Right lobe of liver (tissue), 6 donors: ENCODE results near the gene JCAD. TPM values are rescaled to one million over a fixed set of nuclear protein-coding genes. Genes with fewer than 3 reads are reported as not detected.
A peak's percentile ranks its signal among the peaks of the same experiment; 100 is the strongest.
"Not testable (repeated sequence)": the region's sequence is repeated elsewhere in the genome, so short reads cannot be mapped to it uniquely, and the experiment has no call there.

Experiments
- ATAC-seq, 4 donors: fragments of 200-7000 bp; cut with Tn5 transposase; one replicate each; pipeline ENCODE4 v1.9.1; 2020; ENCODE audit warnings: mild to moderate bottlenecking in 4 of 4, moderate library complexity in 4 of 4
- DNase-seq, 3 donors: peaks; one replicate each; pipeline ENCODE4 v3.0.0-alpha.2; 2020
- H3K27ac ChIP-seq, 3 donors: fragments of 200-600 bp; one replicate each; pipeline ENCODE4 v1.8.0; 2022
- H3K27me3 ChIP-seq, 2 donors: fragments of 200-600 bp; one replicate each; pipeline ENCODE4 v1.8.0; 2022
- H3K36me3 ChIP-seq, 4 donors: fragments of 200-600 bp; sonication (generic) in 1 of 4; one replicate each; pipeline versions ENCODE4 v1.5.1 to v1.8.0; 2017 to 2022; ENCODE audit warnings: control low read depth in 1 of 4
- H3K4me1 ChIP-seq, 4 donors: fragments of 200-600 bp; sonication (generic) in 1 of 4; one replicate each; pipeline versions ENCODE4 v1.5.1 to v1.8.0; 2017 to 2022; ENCODE audit warnings: control low read depth in 1 of 4
- H3K4me3 ChIP-seq, 3 donors: fragments of 200-600 bp; one replicate each; pipeline ENCODE4 v1.8.0; 2022
- H3K9me3 ChIP-seq, 4 donors: fragments of 200-600 bp; sonication (generic) in 1 of 4; one replicate each; pipeline versions ENCODE4 v1.5.1 to v1.8.0; 2017 to 2022; ENCODE audit warnings: control low read depth in 1 of 4
- CTCF ChIP-seq, 4 donors: fragments of 200-600 bp in 3 of 4; fragments of 450-650 bp in 1 of 4; IDR thresholded peaks; one replicate each; pipeline versions ENCODE4 v1.5.1 to v1.8.0; 2016 to 2022; ENCODE audit warnings: antibody characterized with exemption in 4 of 4, mild to moderate bottlenecking in 2 of 4
- POLR2A ChIP-seq: fragments of 450-650 bp; IDR thresholded peaks from one replicate; pipeline ENCODE4 v1.6.1; 2017; ENCODE audit warnings: antibody characterized with exemption, mild to moderate bottlenecking
- WGBS: methylation state at CpG from one replicate; pipeline ENCODE4 v1.1.6; 2018; ENCODE audit warnings: low coverage, low lambda C conversion rate; ENCODE audit not compliant: insufficient coverage; ENCODE audit errors: missing lambda C conversion rate; 5-methylcytosine and 5-hydroxymethylcytosine counted together
- intact Hi-C, 2 donors: fragments of 100-400 bp; cut with DNase I; formaldehyde crosslinking; loops; one replicate each; pipeline versions ENCODE4 v1.11.2 to v1.14.1; 2022
- long read RNA-seq: library from polyadenylated mRNA; unstranded; transcript quantifications from one replicate; pipeline ENCODE4 v2.0.0, GENCODE V29; 2019
- total RNA-seq, 6 experiments: library from RNA; depleted of rRNA in 2 of 6; stranded (reverse); fragments of >200 nt in 2 of 6; fragmentation: NEBNext Ultra II Directional in 3 of 6; extraction: Animal tissue kit (Norgen Biotek cat#: 25700) in 3 of 6; gene quantifications; one replicate each; pipeline versions ENCODE4 v1.1.0 to v1.2.4, GENCODE V29; 2016 to 2023
- donor health status: DM: no; HTN: yes; CAD: no.
- donor health status: DM: no; HTN: no; CAD: no.
- donor health status: DM: no; HTN: no; CAD: no.
- donor health status: DM: no; HTN: yes; CAD: no.
- donor health status: DM: no; HTN: yes; CAD: no.

The JCAD gene, protein sequence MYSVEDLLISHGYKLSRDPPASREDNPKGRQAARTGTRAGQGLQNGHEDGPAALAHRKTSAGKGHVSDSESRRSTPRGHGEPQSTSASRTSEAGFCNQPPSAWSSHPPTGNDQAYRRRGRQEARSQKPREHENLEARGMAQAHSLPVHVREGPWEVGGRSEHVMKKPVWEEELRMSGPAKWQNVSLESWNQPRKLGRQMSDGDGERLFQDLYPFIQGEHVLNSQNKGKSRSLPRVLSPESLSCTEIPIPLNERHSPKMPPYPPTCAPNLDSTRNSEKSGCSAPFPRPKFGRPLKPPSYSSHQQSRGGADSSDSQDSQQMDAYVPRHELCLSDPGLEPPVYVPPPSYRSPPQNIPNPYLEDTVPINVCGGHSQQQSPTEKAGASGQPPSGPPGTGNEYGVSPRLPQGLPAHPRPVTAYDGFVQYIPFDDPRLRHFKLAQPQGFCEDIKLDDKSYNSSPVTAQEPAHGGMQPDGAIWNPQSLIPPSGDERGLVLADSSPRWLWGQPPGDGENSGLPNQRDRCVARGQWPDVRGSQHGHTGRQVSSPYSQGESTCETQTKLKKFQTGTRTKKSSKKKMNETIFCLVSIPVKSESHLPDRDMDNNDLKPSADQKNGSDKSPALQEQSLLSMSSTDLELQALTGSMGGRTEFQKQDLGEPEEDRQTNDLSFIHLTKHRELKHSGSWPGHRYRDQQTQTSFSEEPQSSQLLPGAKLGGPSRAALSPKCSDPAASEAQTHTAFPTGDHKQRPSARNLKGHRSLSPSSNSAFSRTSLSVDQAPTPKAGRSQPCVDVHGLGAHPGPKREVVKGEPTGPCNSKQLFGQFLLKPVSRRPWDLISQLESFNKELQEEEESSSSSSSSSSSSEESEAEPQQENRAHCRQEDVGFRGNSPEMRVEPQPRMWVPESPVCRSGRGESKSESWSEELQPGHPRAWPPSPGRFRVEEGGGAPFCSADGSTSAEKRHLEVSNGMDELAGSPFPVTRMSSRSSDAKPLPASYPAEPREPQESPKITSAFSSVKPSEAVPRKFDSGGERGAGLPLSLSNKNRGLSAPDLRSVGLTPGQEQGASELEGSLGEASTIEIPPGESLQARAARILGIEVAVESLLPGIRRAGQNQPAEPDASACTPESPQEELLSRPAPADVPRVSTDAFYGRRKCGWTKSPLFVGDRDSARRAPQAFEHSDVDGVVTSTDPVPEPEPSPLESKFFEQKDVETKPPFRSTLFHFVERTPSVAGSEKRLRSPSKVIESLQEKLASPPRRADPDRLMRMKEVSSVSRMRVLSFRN (N-terminal part only)
- total RNA-seq, result 1 to 10 TPM; 1.4 to 3.7 (median 2.0) TPM
- long read RNA-seq, result 0 reads

GRCh38 chr10:30059209-30060107, at the start of gene JCAD:
TSS of gene JCAD (minus strand) at chr10:30059586. CDS start at chr10:30047812, 11,774 bp downstream.
- H3K4me1 ChIP-seq, result no peaks in the 10 kb centered on the region
- intact Hi-C loops, result no loop called here

GRCh38 chr10:30106987-30107386, 47.6 kb upstream of the JCAD start:
- Histone ChIP-seq H3K9me3 (no peaks in the 10 kb centered on the region), H3K36me3 (no peaks in the 10 kb centered on the region), H3K27ac (no peak overlapping the region), H3K4me3 (no peak overlapping the region), H3K27me3 (no peaks in the 10 kb centered on the region), H3K4me1 (no peaks in the 10 kb centered on the region)
- intact Hi-C loops, result no loop called here
- ATAC-seq (no peak), DNase-seq (no peak)
- TF ChIP-seq CTCF (IDR thresholded peaks at IDR 0.05), result no peak
- no peak for TF ChIP-seq POLR2A
- 64% methylated on average over 4 of the region's 5 CpGs for WGBS

More at GRCh38 chr10:30059209-30060107, at the start of gene JCAD:
- ATAC-seq (peak; percentile 97 to 98 (median 98)), DNase-seq (peak; percentile 81 to 84 (median 84))
- no peaks in the 10 kb centered on the region for H3K9me3 ChIP-seq
- WGBS, result 25% methylated on average over 2 of the region's 66 CpGs
- peak within 1 kb of the TSS; percentile 15 to 63 (median 35) for H3K27ac ChIP-seq
- peak; percentile 29 for TF ChIP-seq POLR2A
- TF ChIP-seq CTCF (IDR thresholded peaks at IDR 0.05), result peak in 1 of 4 donors; percentile 3
- H3K36me3 ChIP-seq, result no peaks in the 10 kb centered on the region
- peak within 1 kb of the TSS; percentile 55 to 63 (median 62) for H3K4me3 ChIP-seq
- no peaks in the 10 kb centered on the region for H3K27me3 ChIP-seq

DNA sequence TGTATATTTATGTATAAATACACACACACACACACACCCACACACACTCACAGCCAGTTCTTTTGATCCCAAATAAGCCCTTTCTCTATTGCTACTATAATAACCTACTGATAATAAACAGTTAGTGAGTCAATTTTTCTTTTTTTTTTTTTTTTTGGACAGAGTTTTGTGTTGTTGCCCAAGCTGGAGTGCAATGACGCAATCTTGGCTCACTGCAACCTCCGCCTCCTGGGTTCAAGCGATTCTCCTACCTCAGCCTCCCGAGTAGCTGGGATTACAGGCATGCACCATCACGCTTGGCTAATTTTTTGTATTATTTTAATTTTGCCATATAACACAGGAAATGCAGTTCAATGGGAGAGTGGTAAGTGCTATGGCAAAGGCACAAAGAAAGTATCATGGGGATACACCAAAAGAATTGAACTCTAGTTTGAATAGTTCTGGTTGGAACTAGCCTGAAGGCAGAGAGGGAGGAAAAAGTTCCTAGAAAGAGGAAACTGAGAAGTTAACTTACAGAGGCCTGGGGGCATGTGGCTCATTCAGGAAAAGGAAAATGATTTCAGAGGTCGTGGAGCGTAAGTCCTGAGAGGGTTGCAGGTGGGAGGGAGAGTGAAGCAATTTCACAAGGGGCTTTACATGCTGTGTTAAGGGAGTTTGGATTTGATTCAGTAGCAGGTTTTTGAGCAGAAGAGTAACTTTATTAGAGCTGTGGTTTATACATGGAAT, 44.4 kb upstream of the JCAD start:
- Histone ChIP-seq H3K4me1 (no peaks in the 10 kb centered on the region), H3K27me3 (no peaks in the 10 kb centered on the region), H3K9me3 (no peaks in the 10 kb centered on the region), H3K27ac (no peak overlapping the region), H3K4me3 (no peak overlapping the region), H3K36me3 (no peaks in the 10 kb centered on the region)
- no peak for DNase-seq
- TF ChIP-seq CTCF (IDR thresholded peaks at IDR 0.05) (no peak), POLR2A (no peak)
- WGBS, result 34% methylated on average over 7 of the region's 7 CpGs
- no peak for ATAC-seq
- intact Hi-C loops, result no loop called here

- H3K36me3 ChIP-seq, H3K27me3 ChIP-seq, H3K9me3 ChIP-seq, ATAC-seq, intact Hi-C loops, DNase-seq, H3K4me3 ChIP-seq, H3K27ac ChIP-seq, H3K4me1 ChIP-seq: not testable (repeated sequence)
- whole genome bisulfite sequencing, result 76% methylated on average over 7 of the region's 7 CpGs
Observed at GRCh38 chr10:30099706-30100105, 40.3 kb upstream of the JCAD start.
